ENCODE data around the gene BCAS1.

BCAS1 gene

DNA sequence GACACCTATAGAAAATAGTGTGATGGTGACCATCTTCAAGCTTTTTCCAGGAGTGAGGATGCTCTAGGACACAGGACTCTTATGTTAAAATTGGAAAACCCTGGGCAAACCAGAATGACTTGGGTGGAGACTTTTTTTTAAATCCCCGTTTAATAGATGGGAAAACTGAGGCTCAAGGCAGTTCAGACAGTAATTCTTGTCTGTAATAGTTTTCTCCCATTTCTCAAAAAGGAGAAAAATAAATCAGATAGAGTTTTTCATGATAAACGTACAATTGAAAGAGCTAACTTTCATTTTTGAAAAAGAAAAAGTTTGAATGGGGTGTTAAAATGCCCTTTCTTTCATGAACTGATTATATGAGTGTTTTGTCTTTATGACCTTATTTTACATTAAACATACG lies 6.8 kb downstream of the BCAS1 start:
- DNase-seq (ENCODE audit: low read depth in 1 of 2, low spot score in 1 of 2): no peak
- H3K27me3 ChIP-seq (ENCODE audit: insufficient read depth, poor library complexity, severe bottlenecking): no peaks in the 10 kb centered on the region
- H3K4me3 ChIP-seq (replicated peaks; ENCODE audit: insufficient read depth, low read length): no peak overlapping the region
- H3K27ac ChIP-seq (replicated peaks): no peak overlapping the region
- TF ChIP-seq, protein P1, sequence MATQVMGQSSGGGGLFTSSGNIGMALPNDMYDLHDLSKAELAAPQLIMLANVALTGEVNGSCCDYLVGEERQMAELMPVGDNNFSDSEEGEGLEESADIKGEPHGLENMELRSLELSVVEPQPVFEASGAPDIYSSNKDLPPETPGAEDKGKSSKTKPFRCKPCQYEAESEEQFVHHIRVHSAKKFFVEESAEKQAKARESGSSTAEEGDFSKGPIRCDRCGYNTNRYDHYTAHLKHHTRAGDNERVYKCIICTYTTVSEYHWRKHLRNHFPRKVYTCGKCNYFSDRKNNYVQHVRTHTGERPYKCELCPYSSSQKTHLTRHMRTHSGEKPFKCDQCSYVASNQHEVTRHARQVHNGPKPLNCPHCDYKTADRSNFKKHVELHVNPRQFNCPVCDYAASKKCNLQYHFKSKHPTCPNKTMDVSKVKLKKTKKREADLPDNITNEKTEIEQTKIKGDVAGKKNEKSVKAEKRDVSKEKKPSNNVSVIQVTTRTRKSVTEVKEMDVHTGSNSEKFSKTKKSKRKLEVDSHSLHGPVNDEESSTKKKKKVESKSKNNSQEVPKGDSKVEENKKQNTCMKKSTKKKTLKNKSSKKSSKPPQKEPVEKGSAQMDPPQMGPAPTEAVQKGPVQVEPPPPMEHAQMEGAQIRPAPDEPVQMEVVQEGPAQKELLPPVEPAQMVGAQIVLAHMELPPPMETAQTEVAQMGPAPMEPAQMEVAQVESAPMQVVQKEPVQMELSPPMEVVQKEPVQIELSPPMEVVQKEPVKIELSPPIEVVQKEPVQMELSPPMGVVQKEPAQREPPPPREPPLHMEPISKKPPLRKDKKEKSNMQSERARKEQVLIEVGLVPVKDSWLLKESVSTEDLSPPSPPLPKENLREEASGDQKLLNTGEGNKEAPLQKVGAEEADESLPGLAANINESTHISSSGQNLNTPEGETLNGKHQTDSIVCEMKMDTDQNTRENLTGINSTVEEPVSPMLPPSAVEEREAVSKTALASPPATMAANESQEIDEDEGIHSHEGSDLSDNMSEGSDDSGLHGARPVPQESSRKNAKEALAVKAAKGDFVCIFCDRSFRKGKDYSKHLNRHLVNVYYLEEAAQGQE (IDR thresholded peaks at IDR 0.05; ENCODE audit: insufficient replicate concordance, low read depth): no peak
- TF ChIP-seq GABPA (IDR thresholded peaks at IDR 0.05; ENCODE audit: low read depth) (no peak), POLR2AphosphoS5 (IDR thresholded peaks at IDR 0.05; ENCODE audit: low read depth) (no peak), SPI1 (IDR thresholded peaks at IDR 0.05; ENCODE audit: borderline replicate concordance, low read depth) (no peak)
- TF ChIP-seq, protein P2, sequence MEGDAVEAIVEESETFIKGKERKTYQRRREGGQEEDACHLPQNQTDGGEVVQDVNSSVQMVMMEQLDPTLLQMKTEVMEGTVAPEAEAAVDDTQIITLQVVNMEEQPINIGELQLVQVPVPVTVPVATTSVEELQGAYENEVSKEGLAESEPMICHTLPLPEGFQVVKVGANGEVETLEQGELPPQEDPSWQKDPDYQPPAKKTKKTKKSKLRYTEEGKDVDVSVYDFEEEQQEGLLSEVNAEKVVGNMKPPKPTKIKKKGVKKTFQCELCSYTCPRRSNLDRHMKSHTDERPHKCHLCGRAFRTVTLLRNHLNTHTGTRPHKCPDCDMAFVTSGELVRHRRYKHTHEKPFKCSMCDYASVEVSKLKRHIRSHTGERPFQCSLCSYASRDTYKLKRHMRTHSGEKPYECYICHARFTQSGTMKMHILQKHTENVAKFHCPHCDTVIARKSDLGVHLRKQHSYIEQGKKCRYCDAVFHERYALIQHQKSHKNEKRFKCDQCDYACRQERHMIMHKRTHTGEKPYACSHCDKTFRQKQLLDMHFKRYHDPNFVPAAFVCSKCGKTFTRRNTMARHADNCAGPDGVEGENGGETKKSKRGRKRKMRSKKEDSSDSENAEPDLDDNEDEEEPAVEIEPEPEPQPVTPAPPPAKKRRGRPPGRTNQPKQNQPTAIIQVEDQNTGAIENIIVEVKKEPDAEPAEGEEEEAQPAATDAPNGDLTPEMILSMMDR (IDR thresholded peaks at IDR 0.05; ENCODE audit: insufficient read depth, low read length): no peak

DNA sequence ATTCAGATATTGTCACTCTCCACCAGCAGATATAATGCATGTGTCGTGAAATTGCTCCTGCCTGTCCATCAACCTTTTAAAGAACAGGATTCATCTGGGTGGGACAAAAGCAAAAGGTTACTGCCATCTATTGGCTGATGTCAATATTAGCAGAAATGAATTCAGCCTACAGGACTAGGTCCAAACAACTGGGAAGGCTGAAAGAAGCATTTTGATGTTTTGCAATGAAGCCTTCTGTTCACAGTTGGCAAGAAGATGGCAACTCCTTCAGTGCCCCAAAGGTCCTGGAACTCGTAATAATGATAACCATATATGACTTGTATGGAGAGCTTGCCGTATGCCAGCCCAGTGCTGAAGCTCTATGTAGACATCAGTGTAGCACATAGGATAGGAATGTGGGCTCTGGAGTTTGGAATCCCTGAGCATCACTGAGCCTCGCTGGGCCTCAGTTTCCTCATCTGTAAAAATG lies 7.5 kb downstream of the BCAS1 start:
- H3K27me3 ChIP-seq (ENCODE audit: insufficient read depth, poor library complexity, severe bottlenecking): no peaks in the 10 kb centered on the region
- no peak for TF ChIP-seq GABPA (IDR thresholded peaks at IDR 0.05; ENCODE audit: low read depth)
- TF ChIP-seq, protein P2 (IDR thresholded peaks at IDR 0.05; ENCODE audit: insufficient read depth, low read length): peak; percentile 47
- peak in 1 of 2 experiments; percentile 29 for DNase-seq (ENCODE audit: low read depth in 1 of 2, low spot score in 1 of 2)
- no peak overlapping the region for H3K27ac ChIP-seq (replicated peaks)
- no peak overlapping the region for H3K4me3 ChIP-seq (replicated peaks; ENCODE audit: insufficient read depth, low read length)

DNA sequence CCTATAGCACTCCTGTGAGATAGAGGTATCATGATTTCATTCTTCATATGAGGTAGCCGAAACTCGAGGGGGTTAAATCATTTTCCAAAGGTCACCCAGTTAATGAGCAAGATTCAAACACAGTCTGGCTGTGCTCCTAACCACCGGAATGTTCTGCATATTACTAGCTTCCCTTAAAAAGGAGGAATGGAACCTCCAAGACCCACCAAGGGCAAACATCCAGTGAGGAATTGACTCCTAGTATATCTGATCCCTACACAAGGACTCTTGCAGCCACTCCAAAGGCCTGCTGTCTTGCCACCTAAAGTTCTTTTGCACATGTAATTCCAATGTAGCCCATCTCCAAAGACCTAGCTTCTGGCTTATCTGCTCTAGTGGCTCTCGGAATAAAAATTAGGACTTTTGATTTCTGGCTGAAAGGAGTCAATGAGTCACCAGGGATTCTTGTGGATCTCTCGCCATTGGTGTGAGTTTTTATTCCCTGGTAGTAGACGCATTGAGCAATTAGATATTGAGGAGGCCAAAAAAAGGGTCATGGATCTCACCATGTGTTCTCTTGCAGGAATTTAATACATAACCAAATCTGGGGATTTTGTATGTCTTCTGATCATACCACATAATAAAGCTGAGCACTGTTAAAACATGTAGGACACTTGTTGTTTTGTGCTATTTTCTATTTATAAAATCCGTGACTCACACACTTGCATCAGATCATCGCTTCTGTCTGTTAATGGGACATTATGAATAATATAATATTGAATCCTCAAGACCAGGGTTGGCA lies 9.1 kb downstream of the BCAS1 start:
- Histone ChIP-seq H3K4me3 (replicated peaks; ENCODE audit: insufficient read depth, low read length) (no peak overlapping the region), H3K27ac (replicated peaks) (no peak overlapping the region), H3K27me3 (ENCODE audit: insufficient read depth, poor library complexity, severe bottlenecking) (no peaks in the 10 kb centered on the region)
- no peak for DNase-seq (ENCODE audit: low read depth in 1 of 2, low spot score in 1 of 2)
- no peak for TF ChIP-seq SPI1 (IDR thresholded peaks at IDR 0.05; ENCODE audit: borderline replicate concordance, low read depth)
- TF ChIP-seq POLR2AphosphoS5 (IDR thresholded peaks at IDR 0.05; ENCODE audit: low read depth): no peak
- TF ChIP-seq, protein P2 (IDR thresholded peaks at IDR 0.05; ENCODE audit: insufficient read depth, low read length): no peak
- TF ChIP-seq, protein P1 (IDR thresholded peaks at IDR 0.05; ENCODE audit: insufficient replicate concordance, low read depth): no peak
- TF ChIP-seq GABPA (IDR thresholded peaks at IDR 0.05; ENCODE audit: low read depth): no peak
